Smooth muscle cell (in vitro differentiated cells): ENCODE measurements around the gene WBP2. TPM values are rescaled to one million over a fixed set of nuclear protein-coding genes. Genes with fewer than 3 reads are reported as not detected.

ENCODE experiments used
- DNase-seq: peaks from one replicate; lab custom pipeline; 2025; ENCODE audit not compliant: unreplicated experiment; lab: John Stamatoyannopoulos, UW
- H2AFZ ChIP-seq: fragments of 200-600 bp; sonication (generic); 2 replicates; pipeline ENCODE4 v1.6.0; 2016; ENCODE audit warnings: antibody characterized with exemption, low read depth, mild to moderate bottlenecking
- H3F3A ChIP-seq: fragments of 200-600 bp; sonication (generic); 2 replicates; pipeline ENCODE4 v1.6.0; 2017; ENCODE audit warnings: antibody characterized with exemption, low read depth
- H3K27ac ChIP-seq: fragments of 200-600 bp; sonication (generic); 2 replicates; pipeline ENCODE4 v1.5.1; 2016; ENCODE audit warnings: low read depth, mild to moderate bottlenecking
- H3K27me3 ChIP-seq: fragments of 200-600 bp; sonication (generic); 2 replicates; pipeline ENCODE4 v1.6.1; 2016; ENCODE audit warnings: low read depth, mild to moderate bottlenecking
- H3K36me3 ChIP-seq: fragments of 200-600 bp; sonication (generic); 2 replicates; pipeline ENCODE4 v1.5.1; 2016; ENCODE audit warnings: low read depth
- H3K4me1 ChIP-seq: fragments of 200-600 bp; sonication (generic); 2 replicates; pipeline ENCODE4 v1.5.1; 2016; ENCODE audit warnings: low read depth
- H3K4me2 ChIP-seq: fragments of 200-600 bp; sonication (generic); 2 replicates; pipeline ENCODE4 v1.6.0; 2016; ENCODE audit warnings: mild to moderate bottlenecking
- H3K4me3 ChIP-seq: fragments of 200-600 bp; sonication (generic); 2 replicates; pipeline ENCODE4 v1.5.1; 2016; ENCODE audit warnings: mild to moderate bottlenecking
- H3K79me2 ChIP-seq: fragments of 200-600 bp; sonication (generic); 2 replicates; pipeline ENCODE4 v1.6.0; 2016; ENCODE audit warnings: low read depth, mild to moderate bottlenecking
- H3K9ac ChIP-seq: fragments of 200-600 bp; sonication (generic); 2 replicates; pipeline ENCODE4 v1.6.0; 2016; ENCODE audit warnings: low read depth
- H3K9me3 ChIP-seq: fragments of 200-600 bp; sonication (generic); replicated peaks from 2 replicates; pipeline ENCODE4 v1.5.1; 2016; ENCODE audit warnings: low read depth
- H4K20me1 ChIP-seq: fragments of 200-600 bp; sonication (generic); 2 replicates; pipeline ENCODE4 v1.6.0; 2016; ENCODE audit warnings: low read depth
- CTCF ChIP-seq: fragments of 200-600 bp; sonication (generic); IDR thresholded peaks from 2 replicates; pipeline ENCODE4 v1.5.1; 2017; ENCODE audit warnings: borderline replicate concordance, mild to moderate bottlenecking, antibody characterized with exemption; ENCODE audit not compliant: insufficient read depth, poor library complexity, severe bottlenecking
- WGBS: methylation state at CpG from one replicate; pipeline ENCODE4 v1.1.7; 2016; ENCODE audit warnings: low lambda C conversion rate; 5-methylcytosine and 5-hydroxymethylcytosine counted together
- polyA plus RNA-seq: library from polyadenylated mRNA; unstranded; fragments of >200 nt; fragmentation: Nextera tagmentation; extraction: Ambion mirVana; gene quantifications from 2 replicates; pipeline ENCODE4 v1.2.1, GENCODE V29; 2016
- total RNA-seq: library from RNA; depleted of rRNA; stranded (reverse); fragments of >200 nt; gene quantifications from 2 replicates; pipeline ENCODE4 v1.2.3, GENCODE V29; 2014

WBP2 gene
- total and polyA plus RNA-seq, 2 experiments from 2014 or later, result 26.4 to 91.4 TPM

GRCh38 chr17:75816693-75817092 lies 38.4 kb downstream of the WBP2 start:
- Histone ChIP-seq H3K9ac (no peak overlapping the region), H3K4me1 (no peaks in the 10 kb centered on the region), H3K36me3 (no peaks in the 10 kb centered on the region), H2AFZ (no peak overlapping the region), H3K27me3 (no peaks in the 10 kb centered on the region), H3F3A (no peaks in the 10 kb centered on the region), H4K20me1 (no peaks in the 10 kb centered on the region), H3K27ac (no peak overlapping the region), H3K4me3 (no peak overlapping the region), H3K79me2 (no peaks in the 10 kb centered on the region), H3K4me2 (no peak overlapping the region), H3K9me3 (no peaks in the 10 kb centered on the region)
- no peak for TF ChIP-seq CTCF
- WGBS, result 96% methylated on average over 9 of the region's 9 CpGs
- DNase-seq, result no peak

- 99% methylated on average over 3 of the region's 3 CpGs for WGBS
- no peaks in the 10 kb centered on the region for H3K36me3 ChIP-seq
- H3K4me3 ChIP-seq, result no peak overlapping the region
- peak overlapping the region; percentile 44 for H3K27ac ChIP-seq
- H3K4me2 ChIP-seq, result no peak overlapping the region
- H4K20me1 ChIP-seq, result peaks cover 6% of the 10 kb centered on the region
- no peaks in the 10 kb centered on the region for H3K9me3 ChIP-seq
- H3K4me1 ChIP-seq, result no peaks in the 10 kb centered on the region
- no peak for DNase-seq
- no peaks in the 10 kb centered on the region for H3K27me3 ChIP-seq
- no peaks in the 10 kb centered on the region for H3K79me2 ChIP-seq
- H2AFZ ChIP-seq, result no peak overlapping the region
- TF ChIP-seq CTCF, result no peak
- H3K9ac ChIP-seq, result no peak overlapping the region
- no peaks in the 10 kb centered on the region for H3F3A ChIP-seq
Observed at GRCh38 chr17:75815399-75815798, 39.7 kb downstream of the WBP2 start.

GRCh38 chr17:75814900-75815373 lies 40.2 kb downstream of the WBP2 start:
- H3K4me2 ChIP-seq, result no peak overlapping the region
- WGBS, result 73% methylated on average over 13 of the region's 13 CpGs
- H3K79me2 ChIP-seq, result no peaks in the 10 kb centered on the region
- no peaks in the 10 kb centered on the region for H3K9me3 ChIP-seq
- no peaks in the 10 kb centered on the region for H3K4me1 ChIP-seq
- DNase-seq, result no peak
- no peak overlapping the region for H2AFZ ChIP-seq
- H3K36me3 ChIP-seq, result no peaks in the 10 kb centered on the region
- no peak for TF ChIP-seq CTCF
- H3F3A ChIP-seq, result no peaks in the 10 kb centered on the region
- no peaks in the 10 kb centered on the region for H3K27me3 ChIP-seq
- peaks cover 9% of the 10 kb centered on the region for H4K20me1 ChIP-seq
- H3K27ac ChIP-seq, result peak overlapping the region; percentile 59
- no peak overlapping the region for H3K4me3 ChIP-seq
- no peak overlapping the region for H3K9ac ChIP-seq

- WGBS, result 87% methylated on average over 6 of the region's 6 CpGs
- no peak overlapping the region for H3K27ac ChIP-seq
Observed at GRCh38 chr17:75814021-75814395, 41.1 kb downstream of the WBP2 start.

More at GRCh38 chr17:75814021-75814395, 41.1 kb downstream of the WBP2 start:
- H3K36me3 ChIP-seq, result no peaks in the 10 kb centered on the region
- no peaks in the 10 kb centered on the region for H3K9me3 ChIP-seq
- no peak for TF ChIP-seq CTCF
- H3K9ac ChIP-seq, result no peak overlapping the region
- no peak overlapping the region for H3K4me3 ChIP-seq
- H2AFZ ChIP-seq, result no peak overlapping the region
- no peaks in the 10 kb centered on the region for H3K79me2 ChIP-seq
- H3K27me3 ChIP-seq, result no peaks in the 10 kb centered on the region
- no peak overlapping the region for H3K4me2 ChIP-seq
- H3F3A ChIP-seq, result no peaks in the 10 kb centered on the region
- DNase-seq, result no peak
- H4K20me1 ChIP-seq, result peaks cover 18% of the 10 kb centered on the region
- H3K4me1 ChIP-seq, result no peaks in the 10 kb centered on the region
